A673 (cell line): ENCODE data around the gene ITLN2. TPM values are rescaled to one million over a fixed set of nuclear protein-coding genes. Genes with fewer than 3 reads are reported as not detected.
A peak's percentile ranks its signal among the peaks of the same experiment; 100 is the strongest.

Experiments used
- BruUV-seq: library from RNA; stranded (reverse); fragments of 400-500 nt; replicated peaks from 2 replicates; lab custom pipeline; 2021; lab: Mats Ljungman, UMichigan
- CTCF ChIA-PET: fragments of 300-600 bp; sonication (Branson Sonifier 250); formaldehyde crosslinking; loops from one replicate; lab custom pipeline; 2022; ENCODE audit warnings: antibody characterized with exemption; lab: Charles Lee
- POLR2A ChIA-PET: fragments of 300-600 bp; sonication (Branson Sonifier 250); formaldehyde crosslinking; loops from one replicate; lab custom pipeline; 2022; ENCODE audit warnings: antibody characterized with exemption; ENCODE audit not compliant: low non-redundant PET; lab: Charles Lee
- DNase-seq: peaks from one replicate; pipeline ENCODE4 v3.0.0-alpha.2; 2015; ENCODE audit warnings: low spot score
- H3K27ac ChIP-seq: fragments of 200-600 bp; sonication (generic); 2 replicates; pipeline ENCODE4 v1.5.1; 2016; ENCODE audit warnings: mixed run types, low read depth, mild to moderate bottlenecking, mixed read lengths, antibody characterized with exemption, low read length; ENCODE audit not compliant: poor library complexity, severe bottlenecking
- H3K27me3 ChIP-seq: fragments of 200-600 bp; sonication (generic); replicated peaks from 2 replicates; pipeline ENCODE4 v1.6.1; 2017; ENCODE audit warnings: mixed run types, low read depth, mild to moderate bottlenecking, mixed read lengths, antibody characterized with exemption, low read length; ENCODE audit not compliant: insufficient read depth, poor library complexity
- H3K36me3 ChIP-seq: fragments of 200-600 bp; sonication (generic); 2 replicates; pipeline ENCODE4 v1.6.1; 2016; ENCODE audit warnings: mixed run types, mild to moderate bottlenecking, mixed read lengths, antibody characterized with exemption, low read length; ENCODE audit not compliant: insufficient read depth, poor library complexity, severe bottlenecking
- H3K4me1 ChIP-seq: fragments of 200-600 bp; sonication (generic); 2 replicates; pipeline ENCODE4 v1.6.1; 2017; ENCODE audit warnings: mixed run types, mild to moderate bottlenecking, mixed read lengths, antibody characterized with exemption, low read length; ENCODE audit not compliant: insufficient read depth, poor library complexity, severe bottlenecking
- H3K4me3 ChIP-seq: fragments of 200-600 bp; sonication (generic); 2 replicates; pipeline ENCODE4 v1.5.1; 2016; ENCODE audit warnings: low read depth, mixed run types, mild to moderate bottlenecking, mixed read lengths, low read length; ENCODE audit not compliant: poor library complexity, severe bottlenecking
- H3K9me3 ChIP-seq: fragments of 200-600 bp; sonication (generic); 2 replicates; pipeline ENCODE4 v1.6.1; 2016; ENCODE audit warnings: mixed run types, low read depth, mild to moderate bottlenecking, mixed read lengths, antibody characterized with exemption, low read length; ENCODE audit not compliant: poor library complexity, severe bottlenecking
- EZH2 ChIP-seq: fragments of 200-600 bp; sonication (generic); IDR thresholded peaks from 2 replicates; pipeline ENCODE4 v1.6.1; 2017; ENCODE audit warnings: borderline replicate concordance, low read depth, mild to moderate bottlenecking, mixed read lengths, antibody characterized with exemption, low read length; ENCODE audit not compliant: poor library complexity, severe bottlenecking
- intact Hi-C: fragments of 100-400 bp; cut with micrococcal nuclease; formaldehyde crosslinking; loops from one replicate; pipeline ENCODE4 v1.10.0; 2022; ENCODE audit not compliant: unreplicated experiment
- total RNA-seq: library from RNA; stranded (reverse); gene quantifications from 2 replicates; pipeline ENCODE4 v1.2.3, GENCODE V29; 2021
- TF ChIP-seq, protein P1 (sequence below): fragments of 300-800, 200-600 bp; sonication (generic); conservative IDR thresholded peaks from 2 replicates; pipeline ENCODE4 v1.5.1; 2017; ENCODE audit warnings: low read depth, mild to moderate bottlenecking, antibody characterized with exemption, low read length, moderate library complexity, mixed read lengths

Gene ITLN2
- total RNA-seq, 1 experiment from 2014 or later, result not detected

DNA sequence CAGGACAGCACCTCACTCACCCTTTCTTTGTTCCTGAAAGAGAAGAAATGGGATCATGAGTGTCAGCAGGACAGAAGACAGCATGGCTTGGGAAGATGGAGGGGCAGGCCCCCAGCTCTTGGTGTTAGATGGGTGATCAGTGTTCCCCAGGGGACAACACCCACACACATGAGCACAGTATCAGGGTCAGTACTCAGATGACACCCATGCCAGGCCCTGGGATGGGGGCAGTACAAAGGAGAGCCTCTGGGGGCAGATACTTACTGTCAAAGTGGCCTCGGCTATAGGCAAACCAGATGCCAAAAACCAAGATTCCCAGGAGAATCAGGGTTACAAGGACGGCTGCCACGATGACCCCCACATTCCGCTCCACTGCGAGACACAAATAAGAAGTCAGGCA, 44.8 kb upstream of the ITLN2 start:
- intact Hi-C loops, result loop anchor here (10.0 kb wide), 1 partner anchor 375 kb away; no protein-coding TSS in a partner anchor
- TF ChIP-seq, protein P1, sequence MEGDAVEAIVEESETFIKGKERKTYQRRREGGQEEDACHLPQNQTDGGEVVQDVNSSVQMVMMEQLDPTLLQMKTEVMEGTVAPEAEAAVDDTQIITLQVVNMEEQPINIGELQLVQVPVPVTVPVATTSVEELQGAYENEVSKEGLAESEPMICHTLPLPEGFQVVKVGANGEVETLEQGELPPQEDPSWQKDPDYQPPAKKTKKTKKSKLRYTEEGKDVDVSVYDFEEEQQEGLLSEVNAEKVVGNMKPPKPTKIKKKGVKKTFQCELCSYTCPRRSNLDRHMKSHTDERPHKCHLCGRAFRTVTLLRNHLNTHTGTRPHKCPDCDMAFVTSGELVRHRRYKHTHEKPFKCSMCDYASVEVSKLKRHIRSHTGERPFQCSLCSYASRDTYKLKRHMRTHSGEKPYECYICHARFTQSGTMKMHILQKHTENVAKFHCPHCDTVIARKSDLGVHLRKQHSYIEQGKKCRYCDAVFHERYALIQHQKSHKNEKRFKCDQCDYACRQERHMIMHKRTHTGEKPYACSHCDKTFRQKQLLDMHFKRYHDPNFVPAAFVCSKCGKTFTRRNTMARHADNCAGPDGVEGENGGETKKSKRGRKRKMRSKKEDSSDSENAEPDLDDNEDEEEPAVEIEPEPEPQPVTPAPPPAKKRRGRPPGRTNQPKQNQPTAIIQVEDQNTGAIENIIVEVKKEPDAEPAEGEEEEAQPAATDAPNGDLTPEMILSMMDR, result no peak
- no peak for TF ChIP-seq EZH2

GRCh38 chr1:160997323-160998038, 42.9 kb upstream of the ITLN2 start:
- no peaks in the 10 kb centered on the region for H3K36me3 ChIP-seq
- DNase-seq, result peak; percentile 70

More for the DNA sequence above, 44.8 kb upstream of the ITLN2 start:
- no peak overlapping the region for H3K4me3 ChIP-seq
- H3K9me3 ChIP-seq, result no peaks in the 10 kb centered on the region
- no TSS peak for BruUV-seq
- no peaks in the 10 kb centered on the region for H3K36me3 ChIP-seq
- no peaks in the 10 kb centered on the region for H3K27me3 ChIP-seq
- CTCF ChIA-PET, result no interaction called here
- H3K27ac ChIP-seq, result no peak overlapping the region
- POLR2A ChIA-PET, result no interaction called here
- no peaks in the 10 kb centered on the region for H3K4me1 ChIP-seq
- no peak for DNase-seq

DNA sequence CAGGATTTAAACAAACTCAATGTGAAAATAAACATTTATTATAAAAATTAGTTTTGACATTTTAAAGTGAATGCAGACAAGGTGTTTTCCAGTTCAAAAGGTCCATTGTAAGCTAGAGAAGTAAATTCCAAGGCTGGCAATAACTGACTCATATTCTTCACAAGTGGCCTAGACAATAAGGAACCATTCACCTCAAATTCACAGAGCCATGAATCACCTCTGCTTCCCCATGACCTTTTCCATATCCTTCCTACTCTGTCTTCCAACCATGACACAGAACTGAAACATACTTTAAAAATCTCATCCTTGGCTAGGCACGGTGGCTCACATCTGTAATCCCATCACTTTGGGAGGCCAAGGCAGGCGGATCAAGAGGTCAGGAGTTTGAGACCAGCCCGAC, 41.6 kb upstream of the ITLN2 start:
- DNase-seq, result no peak
- H3K9me3 ChIP-seq, result no peaks in the 10 kb centered on the region
- H3K27me3 ChIP-seq, result no peaks in the 10 kb centered on the region
- CTCF ChIA-PET, result no interaction called here
- intact Hi-C loops, result loop anchor here (2.0 to 10.0 kb wide), 2 partner anchors 143 to 379 kb away; no protein-coding TSS in a partner anchor
- no TSS peak for BruUV-seq
- H3K4me1 ChIP-seq, result no peaks in the 10 kb centered on the region
- POLR2A ChIA-PET, result no interaction called here
- TF ChIP-seq, protein P1, result no peak
- TF ChIP-seq EZH2, result no peak
- no peaks in the 10 kb centered on the region for H3K36me3 ChIP-seq
- H3K27ac ChIP-seq, result no peak overlapping the region
- H3K4me3 ChIP-seq, result no peak overlapping the region

More at GRCh38 chr1:160997323-160998038, 42.9 kb upstream of the ITLN2 start:
- Histone ChIP-seq H3K4me3 (no peak overlapping the region), H3K27ac (no peak overlapping the region), H3K9me3 (no peaks in the 10 kb centered on the region), H3K27me3 (no peaks in the 10 kb centered on the region), H3K4me1 (no peaks in the 10 kb centered on the region)
- TF ChIP-seq, protein P1, result peak; percentile 67
- no peak for TF ChIP-seq EZH2
- no TSS peak for BruUV-seq
- POLR2A ChIA-PET, result no interaction called here
- intact Hi-C loops, result loop anchor here (1.0 to 10.0 kb wide), 3 partner anchors 100 to 377 kb away; no protein-coding TSS in a partner anchor
- CTCF ChIA-PET, result interaction anchor here (0.5 to 1.2 kb wide), 9 partner anchors 9 to 679 kb away, joined by 3 to 17 read pairs (median 4); partner anchors contain the start of gene KLHDC9
